COLO668 (cell line): ENCODE measurements around the gene ATP10B.
"Not testable (repeated sequence)": the region's sequence is repeated elsewhere in the genome, so short reads cannot be mapped to it uniquely, and the experiment has no call there.

ENCODE experiments used
- DNase-seq: peaks from one replicate; lab custom pipeline; 2025; ENCODE audit not compliant: unreplicated experiment; lab: John Stamatoyannopoulos, UW

Gene ATP10B

GRCh38 chr5:160767062-160767461 is 84.9 kb downstream of the ATP10B start:
- no peak for DNase-seq

GRCh38 chr5:160760008-160760407 is 92.0 kb downstream of the ATP10B start:
- no peak for DNase-seq

DNA sequence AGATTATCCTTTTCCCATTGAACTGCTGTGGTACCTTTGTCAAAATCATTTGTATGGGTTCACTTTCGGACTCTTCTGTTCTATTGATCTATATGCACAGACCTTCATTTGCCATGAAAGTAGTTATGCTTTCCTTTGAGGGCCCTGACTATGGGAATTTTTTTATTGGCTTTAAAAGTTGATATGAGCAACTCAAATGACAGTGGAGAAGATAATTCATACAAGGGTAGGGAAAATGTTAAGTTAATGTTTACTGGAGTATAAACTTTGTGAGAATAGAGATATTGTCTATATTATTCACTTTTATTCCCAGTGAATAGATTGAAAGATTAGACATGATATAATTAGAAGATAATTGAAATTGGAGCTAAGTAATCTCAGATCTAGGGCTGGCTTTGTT is 94.8 kb downstream of the ATP10B start:
- no peak for DNase-seq

DNA sequence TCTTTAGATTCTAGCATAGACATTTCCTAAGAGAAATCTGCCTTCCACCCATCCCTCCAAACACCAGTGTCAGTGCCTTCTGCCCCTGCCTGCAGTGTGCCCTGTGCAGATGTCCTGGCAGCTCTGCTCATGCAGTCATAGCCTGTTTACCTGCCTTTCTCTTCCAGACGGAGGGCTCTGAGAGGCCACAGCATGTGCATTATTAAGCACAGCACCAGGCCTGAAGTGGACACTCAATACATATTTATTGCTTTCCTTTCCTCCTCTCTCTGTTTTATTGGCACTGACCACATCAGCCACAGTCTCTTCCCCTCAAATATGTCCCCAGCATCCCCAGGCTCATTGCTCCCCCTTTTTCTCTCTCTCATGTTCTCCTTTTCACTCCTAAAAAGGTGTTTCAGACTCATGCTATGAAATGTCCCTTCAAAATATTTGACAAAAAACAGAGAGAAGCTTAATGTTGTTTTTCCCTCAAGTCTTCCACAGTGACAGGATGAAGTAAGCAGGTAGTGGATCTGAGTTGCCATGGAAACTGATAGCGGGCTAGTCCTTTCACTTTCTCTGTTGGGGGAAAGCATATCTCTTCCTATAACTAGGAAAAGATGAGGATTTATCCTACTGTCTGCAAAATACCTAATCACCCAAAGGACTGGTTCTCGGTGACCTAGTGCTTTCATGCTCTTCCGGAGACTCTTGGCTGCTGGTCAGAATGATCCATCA is 100.9 kb downstream of the ATP10B start:
- DNase-seq, result no peak

DNA sequence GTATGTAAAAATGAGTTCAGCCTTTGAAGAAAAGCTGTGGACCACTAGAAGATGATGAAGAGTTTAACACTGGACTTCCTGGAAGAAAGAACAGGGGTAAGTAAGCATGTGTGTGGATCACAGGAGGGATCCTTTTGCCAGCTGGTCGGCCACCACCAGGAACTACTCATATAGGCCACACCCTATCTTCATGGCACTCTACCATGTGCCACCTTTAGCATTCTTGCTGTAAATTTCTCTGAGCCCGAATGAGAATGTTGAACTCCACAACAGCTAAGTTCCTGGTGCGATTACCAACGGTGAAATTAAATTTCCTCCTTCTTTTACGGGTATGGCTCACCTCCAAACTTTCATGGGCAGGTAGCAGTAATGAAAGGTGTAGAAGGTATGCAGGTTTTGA is 102.3 kb downstream of the ATP10B start:
- no peak for DNase-seq

DNA sequence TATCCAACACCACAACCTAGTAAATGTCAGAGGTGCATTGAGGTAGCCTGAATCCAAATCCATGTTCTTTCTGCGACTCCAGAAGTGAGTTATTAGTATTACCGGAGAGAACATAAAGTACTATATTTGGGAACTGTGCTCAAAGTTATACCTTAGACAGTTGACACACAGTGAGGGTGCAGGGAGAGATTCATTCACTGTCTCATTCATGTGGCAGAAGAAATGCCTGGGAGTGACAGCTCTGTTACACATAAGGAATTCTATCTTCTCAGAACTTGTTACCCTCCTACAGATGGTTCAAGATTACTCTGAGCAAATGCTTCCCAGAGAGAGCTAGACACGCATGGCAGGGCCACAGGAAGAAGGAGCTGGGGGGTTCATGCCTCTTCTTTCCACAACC is 103.0 kb downstream of the ATP10B start:
- DNase-seq, result no peak

GRCh38 chr5:160747987-160748386 is 104.0 kb downstream of the ATP10B start:
- no peak for DNase-seq

DNA sequence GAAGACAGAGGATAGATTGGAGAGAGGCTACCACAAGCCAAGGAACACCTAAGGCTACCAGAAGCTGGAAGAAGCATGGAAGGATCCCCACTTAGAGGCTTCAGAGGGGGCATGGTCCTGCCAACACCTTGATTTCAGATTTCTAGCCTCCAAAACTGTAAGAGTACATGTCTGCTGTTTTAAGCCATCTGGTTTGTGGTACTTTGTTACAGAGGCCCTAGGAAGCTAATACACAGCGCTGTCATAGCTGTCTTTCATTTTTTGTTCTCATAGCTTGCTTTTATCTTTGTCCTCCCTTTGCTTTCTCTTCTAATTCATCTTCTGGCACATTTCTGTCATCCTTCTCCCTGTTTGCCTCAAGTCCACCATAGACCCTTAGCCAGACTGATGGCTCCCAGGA is 104.5 kb downstream of the ATP10B start:
- DNase-seq, result no peak

DNA sequence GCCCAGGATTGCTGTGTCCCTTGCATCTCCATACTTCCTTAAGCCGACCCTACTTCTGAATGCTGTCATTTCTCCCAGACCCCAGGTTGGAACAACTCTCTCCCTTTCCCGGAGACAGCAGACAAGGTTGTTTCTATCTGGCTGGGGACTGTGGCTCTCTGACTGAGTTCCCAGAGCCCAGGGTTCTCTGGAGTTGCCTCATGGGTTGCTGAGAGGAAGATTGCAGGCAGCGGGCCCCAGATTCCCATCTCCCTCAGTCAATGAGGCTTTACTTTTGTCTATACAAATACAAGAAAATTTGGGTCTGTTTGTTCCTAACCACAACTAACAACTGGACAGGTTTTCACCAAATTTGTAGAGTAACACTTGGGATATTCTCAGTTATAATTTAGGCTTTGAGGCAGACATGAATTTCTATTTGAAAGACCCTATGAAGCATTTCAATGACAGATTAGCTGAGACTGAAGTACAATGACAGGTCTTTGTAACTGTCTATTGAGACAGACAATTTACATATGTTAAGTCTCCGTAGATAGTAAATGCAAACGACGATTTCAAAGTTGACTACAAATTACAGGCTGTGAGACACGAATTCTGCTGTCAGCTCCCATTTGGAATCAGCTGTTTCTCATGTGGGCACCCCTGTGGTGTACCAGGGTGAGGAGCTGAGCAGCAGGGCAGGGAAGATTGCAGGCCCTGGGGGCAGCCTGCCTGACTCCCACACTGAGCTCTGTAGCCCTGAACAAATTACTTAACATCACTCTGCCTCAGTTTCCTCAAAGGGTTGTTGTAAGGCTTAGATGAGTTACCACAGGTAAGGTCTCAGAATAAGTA is 107.5 kb downstream of the ATP10B start:
- no peak for DNase-seq

- DNase-seq, result no peak
Observed at GRCh38 chr5:160743027-160743426, 109.0 kb downstream of the ATP10B start.

- DNase-seq, result no peak
Observed at GRCh38 chr5:160742446-160742845, 109.6 kb downstream of the ATP10B start.

GRCh38 chr5:160727296-160727997 is 124.6 kb downstream of the ATP10B start:
- no peak for DNase-seq

DNA sequence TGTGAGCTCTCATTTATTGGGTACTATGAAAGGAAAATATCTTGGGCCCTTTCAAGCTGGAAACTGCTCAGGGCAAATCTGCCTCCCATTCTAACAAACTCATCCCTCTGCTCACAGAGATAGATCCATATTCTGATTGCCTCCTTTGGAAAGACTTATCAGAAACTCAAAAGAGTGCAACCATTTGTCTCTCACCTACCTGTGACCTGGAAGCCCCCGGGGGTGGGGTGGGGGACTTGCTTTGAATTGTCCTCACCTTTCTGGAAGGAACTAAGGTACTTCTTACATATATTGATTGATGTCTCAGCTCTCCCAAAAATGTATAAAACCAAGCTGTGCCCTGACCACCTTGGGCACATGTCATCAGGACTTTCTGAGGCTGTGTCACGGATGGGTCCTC is 125.3 kb downstream of the ATP10B start:
- no peak for DNase-seq

DNA sequence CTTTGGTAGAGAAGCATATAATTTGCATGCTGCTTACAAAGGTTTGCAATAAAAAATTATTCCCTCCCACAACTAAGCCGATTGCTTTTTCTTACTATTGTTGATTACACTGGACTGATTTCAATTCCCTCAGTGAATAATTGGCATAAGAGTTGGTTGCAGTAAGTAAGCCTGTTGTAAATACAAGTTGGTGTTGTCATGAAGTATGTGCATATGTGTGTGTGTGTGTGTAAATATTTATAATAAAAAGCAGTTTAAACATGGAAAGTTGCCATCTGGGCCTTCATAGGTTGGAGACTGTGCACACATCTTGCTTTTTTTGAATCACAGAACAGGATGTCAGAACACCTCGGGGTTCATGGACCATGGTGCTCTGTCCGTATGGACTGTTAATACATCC is 131.2 kb downstream of the ATP10B start:
- DNase-seq, result no peak

- DNase-seq, result not testable (repeated sequence)
Observed at GRCh38 chr5:160715508-160715907, 136.5 kb downstream of the ATP10B start.

- no peak for DNase-seq
Observed at GRCh38 chr5:160703547-160704189, 148.3 kb downstream of the ATP10B start.

DNA sequence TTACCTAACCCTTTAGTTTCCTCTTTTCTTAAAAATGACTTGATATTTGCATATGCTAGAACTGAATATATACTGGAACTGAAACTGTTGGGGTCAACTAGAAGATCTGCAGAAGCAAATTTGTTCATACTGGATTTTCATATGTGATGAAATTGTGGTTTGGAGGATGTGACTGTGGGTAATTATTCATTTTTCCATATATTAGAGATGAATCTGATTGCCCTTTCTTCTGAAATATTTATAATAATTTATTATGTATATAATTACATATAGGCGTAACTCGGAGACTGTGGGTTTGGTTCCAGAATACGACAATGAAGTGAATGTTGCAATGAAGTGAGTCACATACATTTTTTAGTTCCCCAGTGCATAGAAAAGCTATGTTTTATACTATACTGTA is 149.1 kb downstream of the ATP10B start:
- DNase-seq, result no peak

DNA sequence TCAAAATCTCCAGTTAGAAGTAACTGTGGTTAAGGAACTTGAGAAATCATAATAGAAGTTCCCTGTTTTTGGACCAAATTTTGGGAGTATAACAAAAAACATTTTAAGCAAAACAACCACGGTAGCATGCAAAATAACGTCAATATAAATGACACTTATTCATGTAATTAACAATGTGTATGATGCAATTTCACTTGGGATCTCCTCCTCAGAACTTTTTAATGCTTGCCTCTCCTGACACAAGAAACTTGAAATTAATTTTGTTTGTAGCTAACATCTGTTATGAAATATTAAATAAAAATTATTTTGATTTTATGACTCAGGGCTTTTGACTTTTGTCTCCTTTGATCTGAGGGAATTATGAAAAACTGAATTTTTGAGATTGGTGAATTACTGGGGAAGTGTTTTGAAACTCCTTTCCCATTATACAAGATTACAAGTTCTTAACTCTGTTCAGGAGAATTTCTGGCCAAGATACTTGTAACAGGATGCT is 149.7 kb downstream of the ATP10B start:
- no peak for DNase-seq

GRCh38 chr5:160701403-160701802 is 150.6 kb downstream of the ATP10B start:
- DNase-seq, result no peak

- no peak for DNase-seq
Observed at GRCh38 chr5:160699301-160699700, 152.7 kb downstream of the ATP10B start.

- DNase-seq, result no peak
Observed at GRCh38 chr5:160697281-160697680, 154.7 kb downstream of the ATP10B start.
